Gastroesophageal sphincter (tissue), 3 donors: ENCODE data around the gene STAM.

ENCODE experiments used
- CTCF ChIP-seq, 4 experiments: fragments of 200-600 bp in 2 of 4; fragments of 450-650 bp in 2 of 4; sonication (generic) in 1 of 4; IDR thresholded peaks; one replicate each; pipeline ENCODE4 v1.5.1; 2017 to 2019; ENCODE audit warnings: antibody characterized with exemption in 4 of 4, mild to moderate bottlenecking in 2 of 4, moderate library complexity in 2 of 4
- POLR2A ChIP-seq, 2 donors: fragments of 450-650 bp; IDR thresholded peaks; one replicate each; pipeline ENCODE4 v1.6.1; 2017; ENCODE audit warnings: antibody characterized with exemption in 2 of 2, mild to moderate bottlenecking in 2 of 2, moderate library complexity in 1 of 2

GRCh38 chr10:17756557-17757217 lies 112.7 kb downstream of the STAM start:
- no peak for TF ChIP-seq CTCF (IDR thresholded peaks at IDR 0.05)
- no peak for TF ChIP-seq POLR2A (IDR thresholded peaks at IDR 0.05)
